H1 (cell line): ENCODE data around the gene SLC26A8. TPM values are rescaled to one million over a fixed set of nuclear protein-coding genes. Genes with fewer than 3 reads are reported as not detected.

Source experiments
- CTCF ChIA-PET: fragments of 300-600 bp; sonication (Branson Sonifier 250); formaldehyde crosslinking; loops from one replicate; lab custom pipeline; 2021; ENCODE audit not compliant: partially characterized antibody; lab: Charles Lee
- POLR2A ChIA-PET: fragments of 300-600 bp; sonication (Branson Sonifier 250); formaldehyde crosslinking; loops from one replicate; lab custom pipeline; 2021; ENCODE audit warnings: inconsistent platforms; ENCODE audit not compliant: partially characterized antibody; lab: Charles Lee
- DNase-seq, 2 experiments: peaks; one replicate each; pipeline versions ENCODE4 v3.0.0 to v3.0.0-alpha.2; 2010 to 2022; ENCODE audit warnings: low spot score in 2 of 2, low read depth in 1 of 2, mixed read lengths in 1 of 2
- FAIRE-seq: peaks from 2 replicates; lab custom pipeline; 2011; peaks lifted over from hg19 to GRCh38; lab: Jason Lieb, UNC
- H2AFZ ChIP-seq: 2 replicates; pipeline ENCODE4 v1.8.1; 2012; ENCODE audit warnings: low read length, inconsistent platforms
- H2AK5ac ChIP-seq: 2 replicates; pipeline ENCODE4 v1.6.1; 2013; ENCODE audit warnings: low read depth, low read length
- H2BK120ac ChIP-seq: replicated peaks from 2 replicates; pipeline ENCODE3; 2013; ENCODE audit warnings: low read depth, low read length, inconsistent platforms
- H2BK12ac ChIP-seq: 2 replicates; pipeline ENCODE4 v1.6.1; 2013; ENCODE audit warnings: low read depth, low read length
- H2BK15ac ChIP-seq: 2 replicates; pipeline ENCODE4 v1.6.1; 2013; ENCODE audit warnings: low read length
- H2BK20ac ChIP-seq: 2 replicates; pipeline ENCODE4 v1.6.1; 2013; ENCODE audit warnings: low read length
- H2BK5ac ChIP-seq: 2 replicates; pipeline ENCODE4 v1.6.1; 2013; ENCODE audit warnings: low read depth, low read length
- H3K14ac ChIP-seq: 2 replicates; pipeline ENCODE4 v1.6.1; 2013; ENCODE audit warnings: inconsistent platforms; ENCODE audit not compliant: insufficient read length
- H3K18ac ChIP-seq: 2 replicates; pipeline ENCODE4 v1.6.1; 2013; ENCODE audit warnings: low read length; ENCODE audit errors: extremely low read depth
- H3K23ac ChIP-seq: 2 replicates; pipeline ENCODE4 v1.6.1; 2013; ENCODE audit warnings: inconsistent platforms; ENCODE audit not compliant: insufficient read length
- H3K23me2 ChIP-seq: 2 replicates; pipeline ENCODE4 v1.6.1; 2013; ENCODE audit warnings: low read depth, low read length
- H3K27ac ChIP-seq: 2 replicates; pipeline ENCODE4 v1.6.1; 2011; ENCODE audit warnings: low read depth, low read length, inconsistent platforms
- H3K27me3 ChIP-seq, 4 experiments: replicated peaks in 1 of 4; 1 replicate in 1 of 4; 2 replicates in 3 of 4; pipeline versions ENCODE4 v1.6.1 to v1.8.1; 2011 to 2013; ENCODE audit warnings: low read length in 3 of 4, mild to moderate bottlenecking in 3 of 4, inconsistent platforms in 2 of 4, mixed read lengths in 2 of 4, moderate library complexity in 1 of 4; ENCODE audit not compliant: control insufficient read depth in 3 of 4, insufficient read depth in 3 of 4; ENCODE audit errors: extremely low read depth in 1 of 4
- H3K36me3 ChIP-seq, 4 experiments: 2 replicates each; pipeline versions ENCODE4 v1.6.1 to v1.8.1; 2011 to 2013; ENCODE audit warnings: mild to moderate bottlenecking in 4 of 4, low read length in 3 of 4, moderate library complexity in 2 of 4, control low read depth in 1 of 4, inconsistent platforms in 1 of 4; ENCODE audit not compliant: insufficient read depth in 4 of 4, control insufficient read depth in 2 of 4
- H3K4ac ChIP-seq: replicated peaks from 2 replicates; pipeline ENCODE3; 2013; ENCODE audit warnings: low read length, low read depth, mixed read lengths, inconsistent platforms; ENCODE audit not compliant: insufficient read length
- H3K4me1 ChIP-seq, 4 experiments: replicated peaks in 1 of 4; 1 replicate in 1 of 4; 2 replicates in 3 of 4; pipeline versions ENCODE4 v1.6.1 to v1.8.1; 2011 to 2013; ENCODE audit warnings: low read length in 3 of 4, inconsistent platforms in 2 of 4, mixed read lengths in 1 of 4; ENCODE audit not compliant: insufficient read depth in 4 of 4, control insufficient read depth in 3 of 4
- H3K4me2 ChIP-seq, 2 experiments: 2 replicates each; pipeline versions ENCODE4 v1.6.1 to v1.8.1; 2011 to 2013; ENCODE audit warnings: low read depth in 2 of 2, low read length in 2 of 2, control low read depth in 1 of 2, inconsistent platforms in 1 of 2, mild to moderate bottlenecking in 1 of 2; ENCODE audit not compliant: insufficient read depth in 1 of 2
- H3K4me3 ChIP-seq, 4 experiments: fragments of 200-600, 300-600 bp in 1 of 4; sonication (generic), shearing (Covaris generic), sonication (Bioruptor Twin) in 1 of 4; 2 replicates each; pipeline versions ENCODE4 v1.5.1 to v1.8.1; 2011 to 2016; ENCODE audit warnings: low read length in 4 of 4, low read depth in 3 of 4, control low read depth in 2 of 4, inconsistent platforms in 2 of 4, mild to moderate bottlenecking in 2 of 4, mixed read lengths in 1 of 4, moderate library complexity in 1 of 4; ENCODE audit not compliant: insufficient read depth in 2 of 4; ENCODE audit errors: extremely low read depth in 1 of 4
- H3K56ac ChIP-seq: replicated peaks from 2 replicates; pipeline ENCODE3; 2013; ENCODE audit warnings: low read depth, mild to moderate bottlenecking, mixed read lengths, low read length, inconsistent platforms; ENCODE audit not compliant: insufficient read length
- H3K79me1 ChIP-seq: 2 replicates; pipeline ENCODE4 v1.6.1; 2013; ENCODE audit warnings: low read depth, low read length, control low read depth
- H3K79me2 ChIP-seq, 2 experiments: 2 replicates each; pipeline versions ENCODE4 v1.6.1 to v1.8.1; 2012 to 2013; ENCODE audit warnings: low read length in 2 of 2, mild to moderate bottlenecking in 2 of 2, inconsistent platforms in 1 of 2; ENCODE audit not compliant: insufficient read depth in 2 of 2, control insufficient read depth in 1 of 2
- H3K9ac ChIP-seq, 4 experiments: replicated peaks in 1 of 4; 1 replicate in 1 of 4; 2 replicates in 3 of 4; pipeline versions ENCODE4 v1.6.1 to v1.8.1; 2011 to 2013; ENCODE audit warnings: low read depth in 3 of 4, low read length in 3 of 4, control low read depth in 2 of 4, mild to moderate bottlenecking in 2 of 4, moderate library complexity in 2 of 4, inconsistent platforms in 1 of 4; ENCODE audit errors: extremely low read depth in 1 of 4
- H3K9me3 ChIP-seq, 2 experiments: 2 replicates each; pipeline versions ENCODE4 v1.6.1 to v1.8.1; 2012 to 2013; ENCODE audit warnings: mild to moderate bottlenecking in 2 of 2, moderate library complexity in 2 of 2, control low read depth in 1 of 2, inconsistent platforms in 1 of 2, low read depth in 1 of 2, low read length in 1 of 2, mixed read lengths in 1 of 2; ENCODE audit not compliant: insufficient read depth in 2 of 2
- H4K20me1 ChIP-seq, 2 experiments: replicated peaks in 1 of 2; 2 replicates each; pipeline versions ENCODE3 to v1.8.1; 2011 to 2013; ENCODE audit warnings: inconsistent platforms in 2 of 2, low read length in 2 of 2, mild to moderate bottlenecking in 1 of 2; ENCODE audit not compliant: insufficient read depth in 2 of 2, control insufficient read depth in 1 of 2
- H4K5ac ChIP-seq: 2 replicates; pipeline ENCODE4 v1.6.1; 2013; ENCODE audit warnings: low read length, low read depth, mixed read lengths, inconsistent platforms; ENCODE audit not compliant: insufficient read length
- H4K8ac ChIP-seq: 2 replicates; pipeline ENCODE4 v1.8.0; 2013; ENCODE audit warnings: mild to moderate bottlenecking, moderate library complexity, low read length, inconsistent platforms; ENCODE audit not compliant: insufficient read depth; ENCODE audit errors: extremely low read depth
- H4K91ac ChIP-seq: replicated peaks from 2 replicates; pipeline ENCODE3; 2013; ENCODE audit warnings: low read length, mixed read lengths, inconsistent platforms; ENCODE audit not compliant: insufficient read length
- ASH2L ChIP-seq: fragments of 200-600, 300-600 bp; sonication (generic); IDR thresholded peaks from one replicate; pipeline ENCODE4 v1.7.1; 2017; ENCODE audit warnings: low read length
- CHD1 ChIP-seq: IDR thresholded peaks from 2 replicates; pipeline ENCODE4 v1.6.1; 2012; ENCODE audit warnings: low read depth, low read length, improper control_type of control experiment
- GABPA ChIP-seq: IDR thresholded peaks from 2 replicates; pipeline ENCODE4 v1.6.1; 2011; ENCODE audit warnings: mild to moderate bottlenecking, low read length, moderate library complexity, borderline replicate concordance; ENCODE audit not compliant: insufficient read depth
- JUN ChIP-seq: IDR thresholded peaks from 2 replicates; pipeline ENCODE4 v1.6.1; 2011; ENCODE audit warnings: low read depth, mild to moderate bottlenecking, improper control_type of control experiment, low read length
- KDM1A ChIP-seq: fragments of 200-600, 300-600 bp; sonication (generic); IDR thresholded peaks from 2 replicates; pipeline ENCODE4 v1.7.1; 2016; ENCODE audit warnings: mild to moderate bottlenecking, low read length, borderline replicate concordance
- SAP30 ChIP-seq: fragments of 300-600 bp; sonication (generic); IDR thresholded peaks from 2 replicates; pipeline ENCODE4 v1.7.1; 2012; ENCODE audit warnings: low read length, moderate library complexity, mild to moderate bottlenecking, inconsistent platforms; ENCODE audit not compliant: insufficient read depth, insufficient replicate concordance
- SIRT6 ChIP-seq: IDR thresholded peaks from one replicate; pipeline ENCODE4 v1.7.1; 2012; ENCODE audit warnings: low read length, inconsistent platforms
- SP1 ChIP-seq: IDR thresholded peaks from 2 replicates; pipeline ENCODE4 v1.6.1; 2011; ENCODE audit warnings: low read depth, low read length
- SUZ12 ChIP-seq: fragments of 200-600 bp; sonication (generic); IDR thresholded peaks from 2 replicates; pipeline ENCODE4 v1.6.1; 2012; ENCODE audit warnings: mild to moderate bottlenecking, inconsistent platforms, low read length, moderate library complexity, mixed read lengths
- TBP ChIP-seq: IDR thresholded peaks from 2 replicates; pipeline ENCODE4 v1.6.1; 2011; ENCODE audit warnings: low read depth, low read length, improper control_type of control experiment
- TCF12 ChIP-seq: IDR thresholded peaks from 2 replicates; pipeline ENCODE4 v1.6.1; 2011; ENCODE audit warnings: low read depth, mild to moderate bottlenecking, low read length
- YY1 ChIP-seq: IDR thresholded peaks from 2 replicates; pipeline ENCODE4 v1.6.1; 2011; ENCODE audit warnings: low read depth, mild to moderate bottlenecking, low read length
- WGBS, 2 experiments: shearing (Covaris generic) in 1 of 2; methylation state at CpG; one replicate each; pipeline versions ENCODE4 v1.1.6 to v1.1.7; 2013 to 2015; ENCODE audit warnings: low lambda C conversion rate in 2 of 2, mixed read lengths in 2 of 2, inconsistent platforms in 1 of 2, low coverage in 1 of 2, missing lambda C conversion rate in 1 of 2; ENCODE audit not compliant: insufficient replicate concordance in 2 of 2, insufficient coverage in 1 of 2, insufficient read length in 1 of 2; ENCODE audit errors: extremely low coverage in 1 of 2, missing lambda C conversion rate in 1 of 2; 5-methylcytosine and 5-hydroxymethylcytosine counted together
- polyA plus RNA-seq, 7 experiments: library from polyadenylated mRNA; depleted of rRNA in 3 of 7; stranded (reverse) in 5 of 7; unstranded in 2 of 7; fragments of >200 nt in 5 of 7; fragments of 200-250 nt in 2 of 7; gene quantifications; 1 replicate in 5 of 7; 2 replicates in 1 of 7; 4 replicates in 1 of 7; pipeline versions ENCODE4 v1.2.1 to v1.2.3, GENCODE V29; 2011 to 2013; ENCODE audit warnings: missing spikeins in 2 of 7, mixed read lengths in 2 of 7
- total RNA-seq: library from RNA; stranded (reverse); fragmentation: NEBNext Ultra II Directional; extraction: Animal tissue kit (Norgen Biotek cat#: 25700); gene quantifications from 2 replicates; pipeline ENCODE4 v1.2.1, GENCODE V29; 2021

SLC26A8 gene
- total and polyA plus RNA-seq, 2 of the 8 experiments (the other 6 are each of a cell fraction or from before 2014, with no cell fraction given): 0.56 to 0.57 TPM

GRCh38 chr6:35980991-35981645, 43.3 kb downstream of the SLC26A8 start:
- no peak for FAIRE-seq
- TF ChIP-seq SIRT6: no peak
- TF ChIP-seq GABPA: no peak
- no peak for TF ChIP-seq SAP30
- no peak for TF ChIP-seq ASH2L
- TF ChIP-seq YY1: no peak
- no peak for TF ChIP-seq JUN
- TF ChIP-seq CHD1: no peak
- TF ChIP-seq TBP: no peak
- TF ChIP-seq KDM1A: no peak
- no peak for TF ChIP-seq TCF12
- TF ChIP-seq SUZ12: no peak
- no peak for TF ChIP-seq SP1

More at GRCh38 chr6:35980991-35981645, 43.3 kb downstream of the SLC26A8 start:
- Histone ChIP-seq H3K14ac (no peak overlapping the region), H2AK5ac (no peak overlapping the region), H4K20me1 (no peaks in the 10 kb centered on the region), H3K4ac (no peak overlapping the region), H4K8ac (no peak overlapping the region), H4K5ac (no peak overlapping the region), H3K18ac (no peak overlapping the region), H2BK20ac (no peak overlapping the region), H3K23ac (no peak overlapping the region), H3K27me3 (no peaks in the 10 kb centered on the region), H3K23me2 (no peaks in the 10 kb centered on the region), H3K4me3 (no peak overlapping the region), H2BK12ac (no peak overlapping the region), H3K27ac (no peak overlapping the region), H3K79me1 (no peaks in the 10 kb centered on the region), H3K4me2 (no peak overlapping the region), H3K9ac (no peak overlapping the region), H4K91ac (no peak overlapping the region), H3K36me3 (no peaks in the 10 kb centered on the region), H3K4me1 (peaks cover 0 to 3% (median 3%) of the 10 kb centered on the region in 4 experiments; a peak in 3 of 7 replicates), H3K56ac (no peak overlapping the region), H2BK15ac (no peak overlapping the region), H2BK120ac (no peak overlapping the region), H2AFZ (no peak overlapping the region), H3K79me2 (no peaks in the 10 kb centered on the region), H3K9me3 (no peaks in the 10 kb centered on the region), H2BK5ac (no peak overlapping the region)
- POLR2A ChIA-PET: interaction anchor here (0.6 kb wide), 1 partner anchor 125 kb away, joined by 3 read pairs; no protein-coding TSS in a partner anchor
- no peak for DNase-seq
- CTCF ChIA-PET: interaction anchor here (1.3 kb wide), 1 partner anchor 35 kb away, joined by 3 read pairs; no protein-coding TSS in a partner anchor
- WGBS, 2 experiments: 93% methylated on average over 6 of the region's 6 CpGs; no CpG with 5 or more reads in 1 of the 2 experiments
